ENCODE measurements around the gene CD84.

DNA sequence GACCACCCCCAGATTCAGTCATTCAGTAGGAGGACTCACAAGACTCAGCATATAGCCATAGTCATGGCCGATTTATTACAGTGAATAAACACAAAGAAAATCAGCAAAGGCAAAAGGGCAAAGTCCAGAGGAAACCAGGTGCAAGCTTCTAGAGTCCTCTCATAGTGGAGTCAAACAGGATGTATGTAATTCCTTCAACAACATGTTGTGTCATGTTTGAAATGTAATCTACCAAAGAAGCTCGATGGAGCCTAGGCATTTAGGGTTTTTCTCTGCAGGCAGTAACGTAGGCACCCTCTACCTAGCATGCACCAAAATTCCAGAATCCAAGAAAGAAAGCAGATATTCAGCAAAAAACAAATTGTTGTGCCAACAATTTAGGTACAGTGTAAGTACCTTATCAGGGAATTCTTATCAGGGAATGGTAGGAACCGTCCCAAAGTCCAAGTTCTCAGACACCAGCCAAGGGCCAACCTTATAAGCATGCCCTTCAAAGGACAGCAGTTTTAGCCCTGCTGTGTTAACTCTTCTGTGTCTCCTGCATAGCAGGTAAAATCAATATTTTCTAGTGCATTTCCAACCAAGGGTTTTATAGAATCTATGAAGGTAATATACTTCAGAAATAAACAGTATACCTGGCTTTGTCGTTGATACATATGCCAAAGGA lies 40.2 kb downstream of the CD84 start:
- TF ChIP-seq, protein P1, sequence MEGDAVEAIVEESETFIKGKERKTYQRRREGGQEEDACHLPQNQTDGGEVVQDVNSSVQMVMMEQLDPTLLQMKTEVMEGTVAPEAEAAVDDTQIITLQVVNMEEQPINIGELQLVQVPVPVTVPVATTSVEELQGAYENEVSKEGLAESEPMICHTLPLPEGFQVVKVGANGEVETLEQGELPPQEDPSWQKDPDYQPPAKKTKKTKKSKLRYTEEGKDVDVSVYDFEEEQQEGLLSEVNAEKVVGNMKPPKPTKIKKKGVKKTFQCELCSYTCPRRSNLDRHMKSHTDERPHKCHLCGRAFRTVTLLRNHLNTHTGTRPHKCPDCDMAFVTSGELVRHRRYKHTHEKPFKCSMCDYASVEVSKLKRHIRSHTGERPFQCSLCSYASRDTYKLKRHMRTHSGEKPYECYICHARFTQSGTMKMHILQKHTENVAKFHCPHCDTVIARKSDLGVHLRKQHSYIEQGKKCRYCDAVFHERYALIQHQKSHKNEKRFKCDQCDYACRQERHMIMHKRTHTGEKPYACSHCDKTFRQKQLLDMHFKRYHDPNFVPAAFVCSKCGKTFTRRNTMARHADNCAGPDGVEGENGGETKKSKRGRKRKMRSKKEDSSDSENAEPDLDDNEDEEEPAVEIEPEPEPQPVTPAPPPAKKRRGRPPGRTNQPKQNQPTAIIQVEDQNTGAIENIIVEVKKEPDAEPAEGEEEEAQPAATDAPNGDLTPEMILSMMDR (IDR thresholded peaks at IDR 0.05): no peak
- TF ChIP-seq POLR2A (IDR thresholded peaks at IDR 0.05): no peak

Data from right lobe of liver (tissue), 4 donors.